ENCODE results near the gene NR4A2.
A peak's percentile ranks its signal among the peaks of the same experiment; 100 is the strongest.

Gene NR4A2

GRCh38 chr2:156340377-156340776 is 7.9 kb upstream of the NR4A2 start:
- Histone ChIP-seq H3K27me3 (no peaks in the 10 kb centered on the region), H3K36me3 (no peaks in the 10 kb centered on the region), H3K27ac (peak overlapping the region; percentile 100), H3K4me3 (peak overlapping the region in 1 of 2 donors; percentile 92), H3K9me3 (no peaks in the 10 kb centered on the region), H3K4me1 (peaks cover 0 to 29% (median 18%) of the 10 kb centered on the region in 4 donors)
- no peak for TF ChIP-seq CTCF (IDR thresholded peaks at IDR 0.05)
- no peak for DNase-seq
- intact Hi-C loops (cut with DNase I; ENCODE audit: low total_unique reads) = loop anchor here (5.0 kb wide), 1 partner anchor 57 kb away; no protein-coding TSS in a partner anchor

GRCh38 chr2:156339865-156340264 is 7.3 kb upstream of the NR4A2 start:
- Histone ChIP-seq H3K27me3 (no peaks in the 10 kb centered on the region), H3K36me3 (no peaks in the 10 kb centered on the region), H3K9me3 (no peaks in the 10 kb centered on the region), H3K4me3 (no peak overlapping the region), H3K4me1 (peaks cover 0 to 33% (median 18%) of the 10 kb centered on the region in 4 donors), H3K27ac (peak overlapping the region in 1 of 2 donors; percentile 100)
- intact Hi-C loops (cut with DNase I; ENCODE audit: low total_unique reads) = loop anchor here (5.0 kb wide), 1 partner anchor 57 kb away; no protein-coding TSS in a partner anchor
- DNase-seq = no peak
- TF ChIP-seq CTCF (IDR thresholded peaks at IDR 0.05) = no peak

- H3K36me3 ChIP-seq = no peaks in the 10 kb centered on the region
- H3K4me1 ChIP-seq = peaks cover 0 to 33% (median 18%) of the 10 kb centered on the region in 4 donors
- intact Hi-C loops (cut with DNase I; ENCODE audit: low total_unique reads) = no loop called here
- no peaks in the 10 kb centered on the region for H3K9me3 ChIP-seq
- H3K27ac ChIP-seq = peak overlapping the region in 1 of 2 donors; percentile 100
- no peak overlapping the region for H3K4me3 ChIP-seq
- DNase-seq = no peak
- TF ChIP-seq CTCF (IDR thresholded peaks at IDR 0.05) = no peak
- no peaks in the 10 kb centered on the region for H3K27me3 ChIP-seq
Observed at GRCh38 chr2:156339110-156339847, 6.8 kb upstream of the NR4A2 start.

- intact Hi-C loops (cut with DNase I; ENCODE audit: low total_unique reads) = no loop called here
- Histone ChIP-seq H3K4me3 (no peak overlapping the region), H3K27me3 (no peaks in the 10 kb centered on the region), H3K27ac (peak overlapping the region in 1 of 2 donors; percentile 100), H3K9me3 (no peaks in the 10 kb centered on the region), H3K4me1 (peaks cover 0 to 33% (median 18%) of the 10 kb centered on the region in 4 donors), H3K36me3 (no peaks in the 10 kb centered on the region)
- DNase-seq = no peak
- no peak for TF ChIP-seq CTCF (IDR thresholded peaks at IDR 0.05)
Observed at GRCh38 chr2:156338578-156338977, 6.1 kb upstream of the NR4A2 start.

DNA sequence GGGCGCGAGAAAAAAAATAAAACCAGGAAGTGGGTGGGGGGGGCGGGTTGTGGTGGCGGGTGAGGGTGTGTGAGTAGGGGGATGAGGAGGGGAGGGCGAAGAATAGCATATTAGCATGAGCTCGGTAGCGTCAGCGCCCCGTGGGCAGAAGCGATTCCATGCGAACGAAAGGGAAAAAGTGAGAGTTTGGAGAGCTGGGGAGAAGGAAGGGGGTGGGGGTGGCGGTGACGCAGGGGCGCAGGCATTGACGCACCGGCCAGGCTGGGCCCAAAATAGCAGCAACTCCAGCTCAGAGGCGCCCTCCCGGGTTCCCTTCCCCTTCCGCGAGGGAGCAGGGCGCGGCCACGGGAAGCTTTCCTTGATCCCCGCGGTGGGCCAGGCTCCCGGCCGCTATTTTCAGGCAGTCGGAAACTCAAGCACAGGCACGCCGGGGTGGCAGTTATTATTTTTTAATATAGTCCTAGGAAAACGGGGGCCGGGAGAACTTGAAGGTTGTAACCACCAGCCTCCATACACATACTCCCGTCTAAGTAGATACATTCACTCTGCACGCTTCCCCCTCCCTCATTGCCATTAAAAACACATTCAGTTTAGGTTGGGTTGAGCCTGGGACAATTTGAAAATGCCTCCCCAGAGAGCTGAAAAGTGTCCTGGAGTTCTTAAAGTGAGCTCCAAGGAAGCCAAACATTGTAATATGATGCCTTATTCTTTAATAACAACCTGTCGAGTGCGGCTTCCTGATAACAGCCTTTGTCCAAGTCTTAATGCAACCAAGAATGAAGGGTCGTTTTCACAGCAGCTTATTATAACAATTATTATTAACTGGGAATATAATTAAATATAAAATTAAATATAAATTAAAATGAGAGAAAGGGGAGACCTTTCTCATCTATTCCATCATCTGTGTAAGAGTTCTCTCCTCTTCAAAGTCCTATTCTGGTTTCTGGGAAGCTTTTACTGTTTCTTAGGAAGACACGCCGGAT is 2.3 kb upstream of the NR4A2 start:
- peak in 1 of 2 experiments; percentile 14 for TF ChIP-seq CTCF (IDR thresholded peaks at IDR 0.05)
- no peaks in the 10 kb centered on the region for H3K27me3 ChIP-seq
- H3K4me1 ChIP-seq = peaks cover 0 to 20% (median 13%) of the 10 kb centered on the region in 4 donors
- peak; percentile 95 to 98 for DNase-seq
- H3K9me3 ChIP-seq = no peaks in the 10 kb centered on the region
- intact Hi-C loops (cut with DNase I; ENCODE audit: low total_unique reads) = loop anchor here (5.0 kb wide), 2 partner anchors 68 to 103 kb away; partner anchors contain the start of gene GPD2
- H3K27ac ChIP-seq = peak overlapping the region; percentile 99 to 100
- H3K4me3 ChIP-seq = peak overlapping the region; percentile 87 to 89
- H3K36me3 ChIP-seq = peaks cover 0 to 3% (median 1%) of the 10 kb centered on the region in 3 donors

All from tibial artery (tissue), 4 donors.